NCI-H1417 treated with DMSO at 0.1 percent for 48 hours (cell line): ENCODE results near the gene RBM11.

Source experiments
- DNase-seq: peaks from one replicate; lab custom pipeline; 2025; lab: John Stamatoyannopoulos, UW

RBM11 gene

GRCh38 chr21:14271053-14271452 is 55.1 kb downstream of the RBM11 start:
- no peak for DNase-seq

GRCh38 chr21:14271641-14272040 is 55.7 kb downstream of the RBM11 start:
- DNase-seq = no peak

- DNase-seq = no peak
These were observed 58.0 kb downstream of the RBM11 start for GRCh38 chr21:14273736-14274538.

GRCh38 chr21:14275702-14276205 is 59.8 kb downstream of the RBM11 start:
- no peak for DNase-seq
